ENCODE measurements around the gene RANBP6. TPM values are rescaled to one million over a fixed set of nuclear protein-coding genes. Genes with fewer than 3 reads are reported as not detected.
"Not testable (repeated sequence)": the region's sequence is repeated elsewhere in the genome, so short reads cannot be mapped to it uniquely, and the experiment has no call there.

The RANBP6 gene
- polyA plus RNA-seq, 1 donor from 2014 or later, result 47.6 TPM

DNA sequence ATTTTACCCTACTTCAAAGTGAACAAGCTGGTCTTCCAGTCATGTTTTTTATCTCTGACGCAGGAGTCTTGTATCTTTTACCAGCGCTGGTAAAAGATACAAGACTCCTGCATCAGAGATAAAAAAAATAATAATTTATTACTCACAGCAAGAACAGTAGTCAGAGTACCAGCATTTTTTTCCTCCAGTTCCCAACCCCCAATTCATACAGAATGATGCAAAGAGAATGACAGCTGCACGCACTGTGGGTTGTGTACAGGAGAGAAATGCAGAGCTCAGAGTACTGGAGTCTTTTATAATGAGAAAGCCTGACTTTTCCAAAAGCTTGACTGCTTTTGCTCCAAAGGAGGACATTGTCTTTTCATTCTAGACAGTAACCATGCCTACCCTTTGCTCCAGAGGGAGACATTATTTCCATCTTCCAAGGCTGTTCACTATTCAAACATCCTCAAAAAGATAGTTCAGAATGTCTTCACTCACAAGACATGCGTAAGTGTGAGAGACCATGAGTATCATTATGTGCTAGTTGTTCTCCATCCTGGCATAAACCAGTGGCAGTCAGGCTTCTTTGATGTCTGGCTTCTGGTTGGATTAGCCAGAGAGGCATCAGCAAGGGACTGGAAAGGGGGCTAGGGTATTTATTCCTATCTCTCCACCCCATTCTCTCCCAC is 14.3 kb upstream of the RANBP6 start:
- Histone ChIP-seq H3F3A (ENCODE audit: insufficient read depth, low read length, poor library complexity, severe bottlenecking) (no peaks in the 10 kb centered on the region), H3K9me3 (ENCODE audit: low read length) (no peaks in the 10 kb centered on the region), H3K4me3 (ENCODE audit: low read length) (peak overlapping the region; percentile 36), H3K36me3 (ENCODE audit: insufficient read depth, low read length) (no peaks in the 10 kb centered on the region), H2AFZ (ENCODE audit: low read depth, low read length) (no peak overlapping the region), H3K79me2 (replicated peaks; ENCODE audit: insufficient read depth, low read length) (no peaks in the 10 kb centered on the region), H4K20me1 (ENCODE audit: insufficient read depth) (no peaks in the 10 kb centered on the region), H3K4me2 (ENCODE audit: low read length) (no peak overlapping the region), H3K27me3 (ENCODE audit: insufficient read depth, low read depth, low read length) (no peaks in the 10 kb centered on the region), H3K9ac (ENCODE audit: low read length) (peak overlapping the region; percentile 12), H3K9me2 (ENCODE audit: insufficient read depth, low read length) (no peaks in the 10 kb centered on the region), H3K27ac (ENCODE audit: low read length) (peak overlapping the region; percentile 66)
- TF ChIP-seq MXI1 (conservative IDR thresholded peaks at IDR 0.05; ENCODE audit: poor library complexity, severe bottlenecking), result no peak
- no peak for TF ChIP-seq SMC3 (conservative IDR thresholded peaks at IDR 0.05; ENCODE audit: poor library complexity)
- peak; percentile 16 for TF ChIP-seq EP300 (conservative IDR thresholded peaks at IDR 0.05; ENCODE audit: poor library complexity, severe bottlenecking)
- TF ChIP-seq EZH2 (IDR thresholded peaks at IDR 0.05; ENCODE audit: borderline replicate concordance, insufficient read depth, low read length, poor library complexity, severe bottlenecking), result no peak
- TF ChIP-seq, protein P1, sequence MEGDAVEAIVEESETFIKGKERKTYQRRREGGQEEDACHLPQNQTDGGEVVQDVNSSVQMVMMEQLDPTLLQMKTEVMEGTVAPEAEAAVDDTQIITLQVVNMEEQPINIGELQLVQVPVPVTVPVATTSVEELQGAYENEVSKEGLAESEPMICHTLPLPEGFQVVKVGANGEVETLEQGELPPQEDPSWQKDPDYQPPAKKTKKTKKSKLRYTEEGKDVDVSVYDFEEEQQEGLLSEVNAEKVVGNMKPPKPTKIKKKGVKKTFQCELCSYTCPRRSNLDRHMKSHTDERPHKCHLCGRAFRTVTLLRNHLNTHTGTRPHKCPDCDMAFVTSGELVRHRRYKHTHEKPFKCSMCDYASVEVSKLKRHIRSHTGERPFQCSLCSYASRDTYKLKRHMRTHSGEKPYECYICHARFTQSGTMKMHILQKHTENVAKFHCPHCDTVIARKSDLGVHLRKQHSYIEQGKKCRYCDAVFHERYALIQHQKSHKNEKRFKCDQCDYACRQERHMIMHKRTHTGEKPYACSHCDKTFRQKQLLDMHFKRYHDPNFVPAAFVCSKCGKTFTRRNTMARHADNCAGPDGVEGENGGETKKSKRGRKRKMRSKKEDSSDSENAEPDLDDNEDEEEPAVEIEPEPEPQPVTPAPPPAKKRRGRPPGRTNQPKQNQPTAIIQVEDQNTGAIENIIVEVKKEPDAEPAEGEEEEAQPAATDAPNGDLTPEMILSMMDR (IDR thresholded peaks at IDR 0.05; ENCODE audit: poor library complexity, severe bottlenecking), result peak; percentile 6
- TF ChIP-seq TAF1 (IDR thresholded peaks at IDR 0.05; ENCODE audit: low read depth), result no peak
- TF ChIP-seq, protein P2, sequence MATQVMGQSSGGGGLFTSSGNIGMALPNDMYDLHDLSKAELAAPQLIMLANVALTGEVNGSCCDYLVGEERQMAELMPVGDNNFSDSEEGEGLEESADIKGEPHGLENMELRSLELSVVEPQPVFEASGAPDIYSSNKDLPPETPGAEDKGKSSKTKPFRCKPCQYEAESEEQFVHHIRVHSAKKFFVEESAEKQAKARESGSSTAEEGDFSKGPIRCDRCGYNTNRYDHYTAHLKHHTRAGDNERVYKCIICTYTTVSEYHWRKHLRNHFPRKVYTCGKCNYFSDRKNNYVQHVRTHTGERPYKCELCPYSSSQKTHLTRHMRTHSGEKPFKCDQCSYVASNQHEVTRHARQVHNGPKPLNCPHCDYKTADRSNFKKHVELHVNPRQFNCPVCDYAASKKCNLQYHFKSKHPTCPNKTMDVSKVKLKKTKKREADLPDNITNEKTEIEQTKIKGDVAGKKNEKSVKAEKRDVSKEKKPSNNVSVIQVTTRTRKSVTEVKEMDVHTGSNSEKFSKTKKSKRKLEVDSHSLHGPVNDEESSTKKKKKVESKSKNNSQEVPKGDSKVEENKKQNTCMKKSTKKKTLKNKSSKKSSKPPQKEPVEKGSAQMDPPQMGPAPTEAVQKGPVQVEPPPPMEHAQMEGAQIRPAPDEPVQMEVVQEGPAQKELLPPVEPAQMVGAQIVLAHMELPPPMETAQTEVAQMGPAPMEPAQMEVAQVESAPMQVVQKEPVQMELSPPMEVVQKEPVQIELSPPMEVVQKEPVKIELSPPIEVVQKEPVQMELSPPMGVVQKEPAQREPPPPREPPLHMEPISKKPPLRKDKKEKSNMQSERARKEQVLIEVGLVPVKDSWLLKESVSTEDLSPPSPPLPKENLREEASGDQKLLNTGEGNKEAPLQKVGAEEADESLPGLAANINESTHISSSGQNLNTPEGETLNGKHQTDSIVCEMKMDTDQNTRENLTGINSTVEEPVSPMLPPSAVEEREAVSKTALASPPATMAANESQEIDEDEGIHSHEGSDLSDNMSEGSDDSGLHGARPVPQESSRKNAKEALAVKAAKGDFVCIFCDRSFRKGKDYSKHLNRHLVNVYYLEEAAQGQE (IDR thresholded peaks at IDR 0.05; ENCODE audit: borderline replicate concordance), result no peak
- TF ChIP-seq POLR2AphosphoS5 (IDR thresholded peaks at IDR 0.05), result no peak
- peak; percentile 15 for TF ChIP-seq RAD21 (conservative IDR thresholded peaks at IDR 0.05)

DNA sequence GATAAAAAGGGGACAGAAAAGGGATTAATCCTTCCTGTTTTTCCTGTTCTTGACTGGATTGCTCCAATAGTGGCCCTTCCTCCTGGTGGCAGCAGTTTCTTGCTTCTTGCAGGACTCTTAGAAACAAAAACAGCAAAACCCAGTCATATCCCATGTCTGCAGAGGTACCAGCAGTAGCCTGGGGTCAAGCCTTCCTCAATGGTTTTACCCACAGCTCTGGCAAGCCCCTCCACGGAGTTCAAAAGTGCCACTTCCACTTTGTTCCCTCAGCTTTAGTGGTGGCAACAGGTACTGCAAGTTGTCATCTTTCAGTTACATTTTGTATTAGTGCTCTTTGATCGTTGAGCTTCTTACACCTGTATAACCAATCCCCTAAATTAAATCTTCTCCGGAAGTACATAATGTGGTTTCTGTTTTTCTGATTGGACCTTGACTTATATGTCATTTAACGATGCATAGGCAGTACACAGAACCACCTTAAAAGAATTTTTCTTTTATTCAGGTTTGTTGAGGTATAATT is 8.7 kb upstream of the RANBP6 start:
- no peaks in the 10 kb centered on the region for H3K79me2 ChIP-seq (replicated peaks; ENCODE audit: insufficient read depth, low read length)
- H3K9me2 ChIP-seq (ENCODE audit: insufficient read depth, low read length), result no peaks in the 10 kb centered on the region
- H4K20me1 ChIP-seq (ENCODE audit: insufficient read depth), result no peaks in the 10 kb centered on the region
- H3K9ac ChIP-seq (ENCODE audit: low read length), result no peak overlapping the region
- no peaks in the 10 kb centered on the region for H3K36me3 ChIP-seq (ENCODE audit: insufficient read depth, low read length)
- no peak overlapping the region for H3K27ac ChIP-seq (ENCODE audit: low read length)
- TF ChIP-seq, protein P1 (IDR thresholded peaks at IDR 0.05; ENCODE audit: poor library complexity, severe bottlenecking), result peak; percentile 45
- TF ChIP-seq RAD21 (conservative IDR thresholded peaks at IDR 0.05), result no peak
- no peak overlapping the region for H2AFZ ChIP-seq (ENCODE audit: low read depth, low read length)
- no peaks in the 10 kb centered on the region for H3K9me3 ChIP-seq (ENCODE audit: low read length)
- H3K4me3 ChIP-seq (ENCODE audit: low read length), result no peak overlapping the region
- H3K4me2 ChIP-seq (ENCODE audit: low read length), result no peak overlapping the region
- no peaks in the 10 kb centered on the region for H3K27me3 ChIP-seq (ENCODE audit: insufficient read depth, low read depth, low read length)
- no peaks in the 10 kb centered on the region for H3F3A ChIP-seq (ENCODE audit: insufficient read depth, low read length, poor library complexity, severe bottlenecking)

DNA sequence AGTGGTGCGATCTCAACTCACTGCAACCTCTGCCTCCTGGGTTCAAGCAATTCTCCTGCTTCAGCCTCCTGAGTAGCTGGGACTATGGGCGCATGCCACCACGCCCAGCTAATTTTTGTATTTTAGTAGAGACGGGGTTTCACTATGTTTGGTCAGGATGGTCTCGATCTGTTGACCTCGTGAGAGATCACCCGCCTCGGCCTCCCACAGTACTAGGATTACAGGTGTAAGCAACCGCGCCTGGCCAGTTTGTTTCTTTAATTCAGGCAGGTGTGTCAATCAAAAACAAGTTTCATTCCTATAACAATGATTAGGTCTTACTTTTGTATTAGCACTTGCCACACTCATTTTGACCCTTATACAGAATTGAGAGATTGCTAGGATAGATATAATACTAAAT is 1.6 kb upstream of the RANBP6 start:
- peaks cover 34% of the 10 kb centered on the region for H3K79me2 ChIP-seq (replicated peaks; ENCODE audit: insufficient read depth, low read length)
- not testable (repeated sequence) for H3K36me3 ChIP-seq (ENCODE audit: insufficient read depth, low read length); H3K27ac ChIP-seq (ENCODE audit: low read length); H3K9me2 ChIP-seq (ENCODE audit: insufficient read depth, low read length); H3F3A ChIP-seq (ENCODE audit: insufficient read depth, low read length, poor library complexity, severe bottlenecking); H4K20me1 ChIP-seq (ENCODE audit: insufficient read depth); H3K4me2 ChIP-seq (ENCODE audit: low read length); H3K9ac ChIP-seq (ENCODE audit: low read length); H3K9me3 ChIP-seq (ENCODE audit: low read length); H3K27me3 ChIP-seq (ENCODE audit: insufficient read depth, low read depth, low read length); H3K4me3 ChIP-seq (ENCODE audit: low read length); H2AFZ ChIP-seq (ENCODE audit: low read depth, low read length)

All from neural cell (in vitro differentiated cells).